Measurements from ENCODE around the gene DOCK1. TPM values are rescaled to one million over a fixed set of nuclear protein-coding genes. Genes with fewer than 3 reads are reported as not detected.

DOCK1 gene
- total and polyA plus RNA-seq, 8 donors = 46.4 to 77.7 (median 71.3) TPM

DNA sequence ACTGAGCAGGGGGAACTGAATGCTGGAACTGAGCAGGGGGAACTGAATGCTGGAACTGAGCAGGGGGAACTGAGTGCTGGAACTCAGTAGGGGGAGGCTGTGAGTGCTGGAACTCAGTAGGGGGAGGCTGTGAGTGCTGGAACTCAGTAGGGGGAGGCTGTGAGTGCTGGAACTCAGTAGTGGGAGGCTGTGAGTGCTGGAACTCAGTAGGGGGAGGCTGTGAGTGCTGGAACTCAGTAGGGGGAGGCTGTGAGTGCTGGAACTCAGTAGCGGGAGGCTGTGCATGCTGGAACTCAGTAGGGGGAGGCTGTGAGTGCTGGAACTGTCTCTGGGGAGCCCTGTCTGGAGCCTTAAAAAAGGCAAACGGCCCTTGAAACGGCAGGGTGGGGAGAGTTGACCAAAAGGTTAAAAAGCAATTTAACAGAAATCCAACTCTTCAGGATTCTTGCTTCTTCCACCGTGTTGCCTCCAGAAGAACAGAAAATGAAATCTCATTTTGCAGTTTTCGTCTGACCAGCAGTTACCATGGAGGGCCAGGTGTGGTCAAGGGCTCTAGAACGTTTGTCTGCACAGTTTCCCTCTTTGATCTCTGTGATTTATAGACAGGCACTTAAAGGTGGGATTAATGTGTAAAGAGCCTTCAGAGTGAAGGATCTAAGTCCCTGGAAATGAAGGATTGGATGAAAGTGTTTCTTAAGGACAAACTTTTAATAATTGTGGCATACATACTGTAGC, 19.1 kb downstream of the DOCK1 start:
- Histone ChIP-seq H3K27me3 (no peaks in the 10 kb centered on the region), H3K4me1 (peaks cover 0 to 6% of the 10 kb centered on the region in 2 donors), H3K4me3 (no peak overlapping the region), H3K36me3 (peaks cover 0 to 10% of the 10 kb centered on the region in 2 donors), H3K27ac (no peak overlapping the region), H3K9me3 (peaks cover 0 to 2% of the 10 kb centered on the region in 2 donors)
- ATAC-seq = peak; percentile 58
- intact Hi-C loops (cut with DNase I) = no loop called here
- peak in 1 of 4 donors; percentile 7 for DNase-seq
- TF ChIP-seq, protein P1, sequence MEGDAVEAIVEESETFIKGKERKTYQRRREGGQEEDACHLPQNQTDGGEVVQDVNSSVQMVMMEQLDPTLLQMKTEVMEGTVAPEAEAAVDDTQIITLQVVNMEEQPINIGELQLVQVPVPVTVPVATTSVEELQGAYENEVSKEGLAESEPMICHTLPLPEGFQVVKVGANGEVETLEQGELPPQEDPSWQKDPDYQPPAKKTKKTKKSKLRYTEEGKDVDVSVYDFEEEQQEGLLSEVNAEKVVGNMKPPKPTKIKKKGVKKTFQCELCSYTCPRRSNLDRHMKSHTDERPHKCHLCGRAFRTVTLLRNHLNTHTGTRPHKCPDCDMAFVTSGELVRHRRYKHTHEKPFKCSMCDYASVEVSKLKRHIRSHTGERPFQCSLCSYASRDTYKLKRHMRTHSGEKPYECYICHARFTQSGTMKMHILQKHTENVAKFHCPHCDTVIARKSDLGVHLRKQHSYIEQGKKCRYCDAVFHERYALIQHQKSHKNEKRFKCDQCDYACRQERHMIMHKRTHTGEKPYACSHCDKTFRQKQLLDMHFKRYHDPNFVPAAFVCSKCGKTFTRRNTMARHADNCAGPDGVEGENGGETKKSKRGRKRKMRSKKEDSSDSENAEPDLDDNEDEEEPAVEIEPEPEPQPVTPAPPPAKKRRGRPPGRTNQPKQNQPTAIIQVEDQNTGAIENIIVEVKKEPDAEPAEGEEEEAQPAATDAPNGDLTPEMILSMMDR (IDR thresholded peaks at IDR 0.05) = no peak

DNA sequence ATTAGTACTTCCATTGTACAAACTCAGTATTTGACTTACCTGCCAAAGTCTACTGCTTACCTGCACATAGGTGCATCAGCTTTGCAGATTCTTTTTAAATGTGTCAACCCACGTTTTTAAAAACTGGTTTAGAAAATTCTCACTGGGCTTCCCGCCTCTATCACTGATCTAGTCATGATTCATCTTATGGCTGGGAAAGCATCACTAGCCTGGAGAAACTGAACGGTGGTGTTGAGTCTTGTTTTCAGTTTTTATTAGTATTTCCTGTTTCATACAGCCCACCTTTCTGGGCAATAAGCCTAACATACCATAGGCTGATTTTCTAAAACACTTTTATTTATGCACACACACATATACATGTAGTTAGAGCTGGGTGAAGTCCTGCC, 19.7 kb downstream of the DOCK1 start:
- ATAC-seq (peak; percentile 42), DNase-seq (no peak)
- intact Hi-C loops (cut with DNase I) = no loop called here
- Histone ChIP-seq H3K4me3 (no peak overlapping the region), H3K27ac (no peak overlapping the region), H3K9me3 (peaks cover 0 to 2% of the 10 kb centered on the region in 2 donors), H3K27me3 (no peaks in the 10 kb centered on the region), H3K36me3 (peaks cover 0 to 10% of the 10 kb centered on the region in 2 donors), H3K4me1 (peaks cover 0 to 6% of the 10 kb centered on the region in 2 donors)
- TF ChIP-seq, protein P1 (IDR thresholded peaks at IDR 0.05) = no peak

DNA sequence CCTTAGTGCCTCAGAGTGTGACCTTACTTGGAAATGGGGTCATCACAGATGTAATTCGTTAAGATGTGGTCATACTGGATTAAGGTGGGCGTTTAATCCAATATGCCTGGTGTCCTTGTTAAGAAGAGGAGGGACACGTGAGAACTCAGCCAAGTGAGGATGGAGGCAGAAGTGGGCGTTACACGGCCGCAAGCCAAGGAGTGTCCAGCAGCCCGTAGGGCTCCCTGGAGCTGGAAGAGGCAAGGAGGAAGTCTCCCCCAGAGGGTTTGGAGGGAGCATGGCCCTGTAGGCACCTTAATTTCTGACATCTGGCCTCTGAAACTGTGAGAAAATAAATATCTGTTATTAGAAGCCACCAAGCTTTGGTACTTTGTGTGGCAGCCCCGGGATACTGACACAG, 21.3 kb downstream of the DOCK1 start:
- no peak overlapping the region for H3K27ac ChIP-seq
- DNase-seq = no peak
- ATAC-seq = no peak
- no peak overlapping the region for H3K4me3 ChIP-seq
- peaks cover 6 to 14% of the 10 kb centered on the region in 2 donors for H3K4me1 ChIP-seq
- no peaks in the 10 kb centered on the region for H3K27me3 ChIP-seq
- H3K9me3 ChIP-seq = no peaks in the 10 kb centered on the region
- H3K36me3 ChIP-seq = peaks cover 0 to 10% of the 10 kb centered on the region in 2 donors
- TF ChIP-seq, protein P1 (IDR thresholded peaks at IDR 0.05) = no peak
- intact Hi-C loops (cut with DNase I) = no loop called here

DNA sequence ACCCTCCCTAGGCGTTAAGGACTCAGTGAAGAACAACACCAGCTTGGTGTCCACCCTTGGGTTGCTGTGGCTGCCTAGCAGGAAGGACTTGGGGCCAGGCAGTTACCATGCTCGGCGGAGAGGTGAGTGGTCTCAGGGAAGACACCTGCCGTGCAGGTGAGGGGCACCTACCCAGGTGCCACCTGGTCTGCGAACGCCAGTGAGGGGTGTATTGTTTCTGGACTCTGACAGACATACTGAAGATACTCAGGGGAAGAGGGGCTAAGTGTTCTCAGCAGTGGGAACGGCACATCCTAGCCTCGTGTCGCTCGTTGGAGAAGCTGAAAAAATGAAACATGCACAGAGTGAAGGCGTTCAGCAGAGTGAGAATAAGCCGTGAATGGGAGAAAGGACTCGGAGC, 22.6 kb downstream of the DOCK1 start:
- TF ChIP-seq, protein P1 (IDR thresholded peaks at IDR 0.05) = no peak
- DNase-seq = no peak
- Histone ChIP-seq H3K9me3 (no peaks in the 10 kb centered on the region), H3K27me3 (no peaks in the 10 kb centered on the region), H3K27ac (no peak overlapping the region), H3K4me1 (peaks cover 6 to 19% of the 10 kb centered on the region in 2 donors), H3K4me3 (no peak overlapping the region), H3K36me3 (peaks cover 0 to 10% of the 10 kb centered on the region in 2 donors)
- no peak for ATAC-seq
- intact Hi-C loops (cut with DNase I) = no loop called here

DNA sequence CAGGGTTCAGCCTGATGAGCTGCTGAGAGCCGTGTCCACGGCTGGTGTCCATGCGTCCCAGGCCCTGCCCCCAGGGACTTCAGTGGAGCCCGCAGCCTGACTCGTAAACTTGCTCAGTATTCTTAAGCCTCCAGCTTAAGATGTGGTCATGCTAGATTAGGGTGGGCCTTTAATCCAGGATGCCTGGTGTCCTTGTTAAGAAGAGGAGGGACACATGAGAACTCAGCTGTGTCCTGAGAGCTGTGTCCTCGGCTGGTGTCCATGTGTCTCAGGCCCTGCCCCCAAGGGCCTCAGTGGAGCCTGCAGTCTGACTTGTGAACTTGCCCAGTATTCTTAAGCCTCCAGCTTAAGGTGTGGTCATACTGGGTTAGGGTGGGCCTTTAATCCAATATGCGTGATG, 23.0 kb downstream of the DOCK1 start:
- no peaks in the 10 kb centered on the region for H3K9me3 ChIP-seq
- no peak for ATAC-seq
- intact Hi-C loops (cut with DNase I) = no loop called here
- H3K4me1 ChIP-seq = peaks cover 6 to 19% of the 10 kb centered on the region in 2 donors
- no peaks in the 10 kb centered on the region for H3K27me3 ChIP-seq
- peaks cover 0 to 10% of the 10 kb centered on the region in 2 donors for H3K36me3 ChIP-seq
- H3K4me3 ChIP-seq = no peak overlapping the region
- TF ChIP-seq, protein P1 (IDR thresholded peaks at IDR 0.05) = no peak
- no peak overlapping the region for H3K27ac ChIP-seq
- DNase-seq = no peak
